Calu3 (cell line): ENCODE results near the gene TM4SF5. TPM values are rescaled to one million over a fixed set of nuclear protein-coding genes. Genes with fewer than 3 reads are reported as not detected.
A peak's percentile ranks its signal among the peaks of the same experiment; 100 is the strongest.

Source experiments
- BruUV-seq: library from RNA; stranded (reverse); fragments of 400-500 nt; replicated peaks from 2 replicates; lab custom pipeline; 2021; lab: Mats Ljungman, UMichigan
- CTCF ChIA-PET: fragments of 300-600 bp; sonication (Branson Sonifier 250); formaldehyde crosslinking; loops from one replicate; lab custom pipeline; 2022; ENCODE audit warnings: antibody characterized with exemption; lab: Charles Lee
- DNase-seq: peaks from one replicate; pipeline ENCODE4 v3.0.0; 2022
- H3K27ac Mint-ChIP-seq: one replicate; pipeline ENCODE4 v1.8.0; 2022; ENCODE audit warnings: mixed read lengths; ENCODE audit not compliant: unreplicated experiment
- H3K27me3 Mint-ChIP-seq: one replicate; pipeline ENCODE4 v1.8.0; 2022; ENCODE audit warnings: mixed read lengths; ENCODE audit not compliant: unreplicated experiment
- H3K36me3 Mint-ChIP-seq: one replicate; pipeline ENCODE4 v1.8.0; 2022; ENCODE audit warnings: mild to moderate bottlenecking, moderate library complexity, mixed read lengths; ENCODE audit not compliant: insufficient read depth, unreplicated experiment
- H3K4me1 Mint-ChIP-seq: one replicate; pipeline ENCODE4 v1.8.0; 2022; ENCODE audit warnings: mild to moderate bottlenecking, low read depth, mixed read lengths; ENCODE audit not compliant: unreplicated experiment
- H3K4me3 Mint-ChIP-seq: one replicate; pipeline ENCODE4 v1.8.0; 2022; ENCODE audit warnings: mild to moderate bottlenecking, low read depth, moderate library complexity, mixed read lengths; ENCODE audit not compliant: unreplicated experiment
- H3K9me3 Mint-ChIP-seq: one replicate; pipeline ENCODE4 v1.8.0; 2022; ENCODE audit warnings: low read depth, mixed read lengths; ENCODE audit not compliant: unreplicated experiment
- intact Hi-C: fragments of 100-400 bp; cut with micrococcal nuclease; formaldehyde crosslinking; loops from one replicate; pipeline ENCODE4 v1.10.0; 2022; ENCODE audit not compliant: unreplicated experiment
- total RNA-seq: library from RNA; stranded (reverse); gene quantifications from 2 replicates; pipeline ENCODE4 v1.2.3, GENCODE V29; 2022
- TF ChIP-seq, protein P1 (sequence below): fragments of 200-600 bp; IDR thresholded peaks from one replicate; pipeline ENCODE4 v1.8.0; 2022; ENCODE audit warnings: antibody characterized with exemption; ENCODE audit not compliant: unreplicated experiment

The TM4SF5 gene
- total RNA-seq, 1 experiment from 2014 or later, result 0.54 TPM

DNA sequence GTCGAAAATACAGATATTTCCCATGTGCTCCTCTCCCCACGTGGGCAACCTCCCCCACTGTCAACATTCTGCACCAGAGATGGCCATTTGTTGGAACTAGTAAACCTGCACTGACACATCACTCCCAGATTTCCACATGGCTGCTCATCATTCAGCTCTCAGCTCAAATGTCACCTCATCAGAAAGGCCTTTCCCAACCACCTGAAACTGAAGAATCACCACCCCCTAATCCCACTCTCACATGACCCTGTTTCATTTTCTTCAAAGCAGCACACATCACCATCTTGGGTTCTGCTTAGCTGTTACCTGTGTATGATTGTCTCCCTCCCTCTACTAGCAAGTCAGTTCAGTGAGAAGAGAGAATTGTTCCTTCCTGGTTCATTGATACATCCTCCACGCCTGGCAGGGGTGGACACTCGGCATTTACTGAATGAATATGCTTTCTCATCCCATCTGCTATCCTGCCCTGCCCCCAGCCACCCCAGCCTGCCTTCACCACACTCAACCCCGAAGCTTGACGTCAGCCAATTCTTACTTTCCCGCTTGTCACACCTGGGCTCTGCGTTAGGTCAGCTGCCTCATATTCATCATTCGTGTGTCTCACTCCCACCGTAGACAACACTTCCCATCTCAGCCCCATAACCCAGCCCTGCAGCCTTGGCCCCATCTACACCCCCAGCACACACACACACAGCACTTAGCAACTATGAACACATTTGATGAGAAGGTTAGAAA is 28.9 kb downstream of the TM4SF5 start:
- CTCF ChIA-PET, result interaction anchor here (0.7 kb wide), 1 partner anchor 21 kb away, joined by 3 read pairs; no protein-coding TSS in a partner anchor
- no peaks in the 10 kb centered on the region for H3K27me3 Mint-ChIP-seq
- no peaks in the 10 kb centered on the region for H3K9me3 Mint-ChIP-seq
- intact Hi-C loops, result no loop called here
- no peaks in the 10 kb centered on the region for H3K4me1 Mint-ChIP-seq
- no peak overlapping the region for H3K4me3 Mint-ChIP-seq
- peaks cover 12% of the 10 kb centered on the region for H3K36me3 Mint-ChIP-seq
- TF ChIP-seq, protein P1, sequence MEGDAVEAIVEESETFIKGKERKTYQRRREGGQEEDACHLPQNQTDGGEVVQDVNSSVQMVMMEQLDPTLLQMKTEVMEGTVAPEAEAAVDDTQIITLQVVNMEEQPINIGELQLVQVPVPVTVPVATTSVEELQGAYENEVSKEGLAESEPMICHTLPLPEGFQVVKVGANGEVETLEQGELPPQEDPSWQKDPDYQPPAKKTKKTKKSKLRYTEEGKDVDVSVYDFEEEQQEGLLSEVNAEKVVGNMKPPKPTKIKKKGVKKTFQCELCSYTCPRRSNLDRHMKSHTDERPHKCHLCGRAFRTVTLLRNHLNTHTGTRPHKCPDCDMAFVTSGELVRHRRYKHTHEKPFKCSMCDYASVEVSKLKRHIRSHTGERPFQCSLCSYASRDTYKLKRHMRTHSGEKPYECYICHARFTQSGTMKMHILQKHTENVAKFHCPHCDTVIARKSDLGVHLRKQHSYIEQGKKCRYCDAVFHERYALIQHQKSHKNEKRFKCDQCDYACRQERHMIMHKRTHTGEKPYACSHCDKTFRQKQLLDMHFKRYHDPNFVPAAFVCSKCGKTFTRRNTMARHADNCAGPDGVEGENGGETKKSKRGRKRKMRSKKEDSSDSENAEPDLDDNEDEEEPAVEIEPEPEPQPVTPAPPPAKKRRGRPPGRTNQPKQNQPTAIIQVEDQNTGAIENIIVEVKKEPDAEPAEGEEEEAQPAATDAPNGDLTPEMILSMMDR, result no peak
- no TSS peak for BruUV-seq
- no peak overlapping the region for H3K27ac Mint-ChIP-seq
- DNase-seq, result no peak

DNA sequence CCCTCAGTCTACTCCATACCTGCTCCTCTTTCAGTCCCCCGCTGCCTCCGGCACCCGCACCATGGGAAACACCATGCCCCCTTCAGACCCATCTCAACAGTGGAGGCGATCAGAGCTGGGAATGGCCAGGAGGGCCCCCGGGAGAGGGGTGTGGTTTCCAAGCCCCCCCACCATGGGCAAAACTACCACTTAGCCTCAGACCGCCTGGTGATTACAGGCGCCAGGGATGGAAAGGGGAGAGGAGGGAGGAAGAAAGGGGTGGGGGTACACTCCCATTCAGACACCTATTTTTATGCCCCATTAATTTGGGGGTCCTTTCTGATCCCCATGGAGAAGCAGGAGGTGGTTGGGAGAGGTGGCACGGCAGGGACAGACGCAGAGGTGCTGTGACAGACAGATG is 30.5 kb downstream of the TM4SF5 start, which contains the start of gene C17orf114:
TSS of gene C17orf114 (minus strand) at position 101 of the 400 bp plus-strand sequence.
- no peaks in the 10 kb centered on the region for H3K27me3 Mint-ChIP-seq
- H3K4me1 Mint-ChIP-seq, result no peaks in the 10 kb centered on the region
- no peak within 1 kb of the TSS for H3K4me3 Mint-ChIP-seq
- no peaks in the 10 kb centered on the region for H3K36me3 Mint-ChIP-seq
- BruUV-seq, result no TSS peak
- no peak for DNase-seq
- intact Hi-C loops, result no loop called here
- H3K9me3 Mint-ChIP-seq, result no peaks in the 10 kb centered on the region
- no peak within 1 kb of the TSS for H3K27ac Mint-ChIP-seq
- CTCF ChIA-PET, result interaction anchor here (0.7 kb wide), 1 partner anchor 49 kb away, joined by 4 read pairs; no protein-coding TSS in a partner anchor
- TF ChIP-seq, protein P1, result no peak

DNA sequence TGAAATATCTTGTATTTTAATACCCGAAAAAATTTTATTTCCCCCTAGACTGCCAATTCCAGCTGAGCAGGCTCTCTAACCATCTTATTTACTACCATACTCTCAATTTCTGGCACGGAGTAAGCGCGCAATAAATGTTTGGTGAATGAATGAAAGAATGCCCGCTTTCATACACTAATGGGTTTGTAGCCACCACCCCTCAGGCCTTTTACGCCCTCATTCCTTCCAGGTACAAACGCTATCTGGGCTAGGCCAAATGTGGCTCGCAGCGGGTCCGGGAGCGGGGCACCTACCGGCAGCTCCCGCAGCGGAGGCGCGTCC is 34.7 kb downstream of the TM4SF5 start:
- BruUV-seq, result no TSS peak
- intact Hi-C loops, result no loop called here

DNA sequence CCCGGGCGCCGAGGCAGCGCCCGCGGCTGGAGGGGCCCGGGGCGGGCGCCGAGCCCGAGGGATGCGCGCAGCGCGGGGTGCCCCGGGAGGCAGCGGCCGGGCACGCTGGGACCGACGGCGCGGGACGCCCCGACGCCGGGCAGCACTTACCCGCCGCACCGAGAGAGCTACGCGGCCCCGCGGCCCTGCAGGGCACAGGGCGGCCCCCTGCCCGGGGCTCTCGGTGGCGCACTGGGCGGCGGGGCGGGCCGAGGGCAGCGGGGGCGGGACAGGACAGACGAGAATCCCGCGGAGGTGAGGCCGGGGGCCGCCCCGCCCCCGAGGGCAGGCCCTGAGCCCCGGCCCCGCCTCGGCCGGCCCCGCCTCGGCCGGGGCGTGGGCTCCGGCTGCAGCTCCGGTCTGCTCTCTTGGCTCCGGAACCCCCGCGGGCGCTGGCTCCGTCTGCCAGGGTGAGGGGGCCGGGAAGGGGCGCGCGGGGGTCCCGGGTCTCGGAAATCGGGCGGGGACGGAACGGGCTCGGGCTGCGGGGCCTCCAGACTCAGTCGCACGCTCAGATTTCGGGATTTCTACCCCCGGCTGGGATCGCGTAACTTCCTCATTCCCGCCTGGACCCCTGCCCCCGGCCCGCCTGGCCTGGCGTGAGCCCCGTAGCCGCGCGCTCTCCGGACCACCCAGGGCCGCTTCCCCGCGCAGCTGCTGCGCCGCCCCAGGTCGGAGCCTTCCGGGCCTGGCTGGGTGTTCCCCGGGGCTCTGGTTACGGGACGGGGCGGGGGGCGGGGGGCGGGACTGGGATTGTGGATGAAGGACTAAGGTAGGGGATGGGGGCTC is 35.3 kb downstream of the TM4SF5 start, which contains the start of gene PLD2:
TSS of gene PLD2 (plus strand) at position 376 of the 828 bp plus-strand sequence. CDS start 621 bp downstream, outside the sequence.
- CTCF ChIA-PET, result interaction anchor here (0.6 to 0.9 kb wide), 2 partner anchors 10 to 17 kb away, joined by 3 to 4 read pairs; no protein-coding TSS in a partner anchor
- no peaks in the 10 kb centered on the region for H3K27me3 Mint-ChIP-seq
- TF ChIP-seq, protein P1, result no peak
- H3K36me3 Mint-ChIP-seq, result peaks cover 12% of the 10 kb centered on the region
- intact Hi-C loops, result no loop called here
- H3K4me3 Mint-ChIP-seq, result peak within 1 kb of the TSS; percentile 66
- H3K4me1 Mint-ChIP-seq, result peaks cover 12% of the 10 kb centered on the region
- no peak within 1 kb of the TSS for H3K27ac Mint-ChIP-seq
- no TSS peak for BruUV-seq
- H3K9me3 Mint-ChIP-seq, result no peaks in the 10 kb centered on the region
- DNase-seq, result peak; percentile 87

More for the DNA sequence above, 34.7 kb downstream of the TM4SF5 start:
- TF ChIP-seq, protein P1, result no peak
- Mint-ChIP-seq H3K9me3 (no peaks in the 10 kb centered on the region), H3K4me3 (peak overlapping the region; percentile 30), H3K27ac (no peak overlapping the region), H3K27me3 (no peaks in the 10 kb centered on the region), H3K4me1 (peaks cover 12% of the 10 kb centered on the region), H3K36me3 (peaks cover 12% of the 10 kb centered on the region)
- CTCF ChIA-PET, result interaction anchor here (0.9 kb wide), 1 partner anchor 16 kb away, joined by 4 read pairs; no protein-coding TSS in a partner anchor
- no peak for DNase-seq
